HG03196 (cell line): Measurements from ENCODE around the gene ADORA2B.
A peak's percentile ranks its signal among the peaks of the same experiment; 100 is the strongest.
"Not testable (repeated sequence)": the region's sequence is repeated elsewhere in the genome, so short reads cannot be mapped to it uniquely, and the experiment has no call there.

Experiments used
- ATAC-seq: cut with Tn5 transposase; IDR thresholded peaks from one replicate; pipeline ENCODE4 v1.9.1; 2021; ENCODE audit not compliant: unreplicated experiment

The ADORA2B gene

GRCh38 chr17:15944759-15945526 is at the start of gene ADORA2B:
ADORA2B (plus strand) TSS chr17:15945130; CDS start chr17:15945249, 119 bp downstream.
- peak; percentile 50 for ATAC-seq

- ATAC-seq = no peak
These were observed 48.7 kb upstream of the ADORA2B start for GRCh38 chr17:15896277-15896676.

- no peak for ATAC-seq
These were observed 48.1 kb upstream of the ADORA2B start for GRCh38 chr17:15896834-15897233.

GRCh38 chr17:15899596-15899995 is 45.3 kb upstream of the ADORA2B start:
- not testable (repeated sequence) for ATAC-seq

- ATAC-seq = peak; percentile 79
These were observed 44.1 kb upstream of the ADORA2B start for GRCh38 chr17:15900871-15901270.

GRCh38 chr17:15905236-15905635 is 39.7 kb upstream of the ADORA2B start:
- not testable (repeated sequence) for ATAC-seq

GRCh38 chr17:15907290-15907689 is 37.6 kb upstream of the ADORA2B start:
- no peak for ATAC-seq

- no peak for ATAC-seq
These were observed 36.6 kb upstream of the ADORA2B start for GRCh38 chr17:15908378-15908777.

GRCh38 chr17:15909481-15909991 is 35.4 kb upstream of the ADORA2B start:
- ATAC-seq = no peak

- no peak for ATAC-seq
These were observed 34.1 kb upstream of the ADORA2B start for GRCh38 chr17:15910791-15911190.

- ATAC-seq = not testable (repeated sequence)
These were observed 33.2 kb upstream of the ADORA2B start for GRCh38 chr17:15911701-15912100.

GRCh38 chr17:15912416-15912955 is 32.4 kb upstream of the ADORA2B start:
- ATAC-seq = no peak

GRCh38 chr17:15913826-15914225 is 31.1 kb upstream of the ADORA2B start:
- ATAC-seq = no peak

- no peak for ATAC-seq
These were observed 30.3 kb upstream of the ADORA2B start for GRCh38 chr17:15914400-15915170.

- no peak for ATAC-seq
These were observed 29.0 kb upstream of the ADORA2B start for GRCh38 chr17:15915961-15916360.

- no peak for ATAC-seq
These were observed 27.9 kb upstream of the ADORA2B start for GRCh38 chr17:15917021-15917437.

- ATAC-seq = no peak
These were observed 27.4 kb upstream of the ADORA2B start for GRCh38 chr17:15917438-15918027.

GRCh38 chr17:15918261-15918660 is 26.7 kb upstream of the ADORA2B start:
- no peak for ATAC-seq

GRCh38 chr17:15918661-15919259 is 26.2 kb upstream of the ADORA2B start:
- ATAC-seq = no peak

- ATAC-seq = no peak
These were observed 25.5 kb upstream of the ADORA2B start for GRCh38 chr17:15919466-15919865.

- no peak for ATAC-seq
These were observed 24.1 kb upstream of the ADORA2B start for GRCh38 chr17:15920758-15921239.
